Astrocyte of the cerebellum (primary cell): ENCODE measurements around the gene TNS1.

Experiments
- DNase-seq: peaks from one replicate; pipeline ENCODE4 v3.0.0-alpha.2; 2011; ENCODE audit warnings: low read depth
- H3K4me3 ChIP-seq: 2 replicates; pipeline ENCODE4 v1.5.1; 2011; ENCODE audit warnings: mild to moderate bottlenecking, low read depth, low read length, moderate library complexity
- CTCF ChIP-seq: IDR thresholded peaks from 2 replicates; pipeline ENCODE4 v1.5.1; 2012; ENCODE audit warnings: low read length, low read depth, moderate library complexity, mild to moderate bottlenecking; ENCODE audit errors: missing control alignments
- in situ Hi-C: cut with HindIII; loops from 2 replicates; pipeline ENCODE4 v1.10.0; 2017; ENCODE audit warnings: low sequenced_read_pairs

The TNS1 gene

DNA sequence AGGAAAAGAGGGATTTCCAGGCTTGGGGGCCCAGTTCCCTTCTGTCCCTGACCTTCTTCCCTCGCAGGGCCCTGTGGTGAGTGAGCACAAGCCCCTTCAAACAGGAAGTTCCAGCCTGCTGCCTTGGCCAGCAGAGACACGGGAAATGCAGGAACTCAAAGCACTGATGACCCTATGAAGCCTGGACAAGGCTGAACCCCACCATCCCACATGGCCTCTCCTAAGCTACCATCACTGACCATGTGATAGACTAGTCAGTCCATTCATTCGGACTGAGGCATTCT lies 196.4 kb downstream of the TNS1 start:
- DNase-seq = no peak
- no peak overlapping the region for H3K4me3 ChIP-seq
- no peak for TF ChIP-seq CTCF
- in situ Hi-C loops = loop anchor here (5.0 kb wide), 2 partner anchors 56 to 176 kb away; no protein-coding TSS in a partner anchor

DNA sequence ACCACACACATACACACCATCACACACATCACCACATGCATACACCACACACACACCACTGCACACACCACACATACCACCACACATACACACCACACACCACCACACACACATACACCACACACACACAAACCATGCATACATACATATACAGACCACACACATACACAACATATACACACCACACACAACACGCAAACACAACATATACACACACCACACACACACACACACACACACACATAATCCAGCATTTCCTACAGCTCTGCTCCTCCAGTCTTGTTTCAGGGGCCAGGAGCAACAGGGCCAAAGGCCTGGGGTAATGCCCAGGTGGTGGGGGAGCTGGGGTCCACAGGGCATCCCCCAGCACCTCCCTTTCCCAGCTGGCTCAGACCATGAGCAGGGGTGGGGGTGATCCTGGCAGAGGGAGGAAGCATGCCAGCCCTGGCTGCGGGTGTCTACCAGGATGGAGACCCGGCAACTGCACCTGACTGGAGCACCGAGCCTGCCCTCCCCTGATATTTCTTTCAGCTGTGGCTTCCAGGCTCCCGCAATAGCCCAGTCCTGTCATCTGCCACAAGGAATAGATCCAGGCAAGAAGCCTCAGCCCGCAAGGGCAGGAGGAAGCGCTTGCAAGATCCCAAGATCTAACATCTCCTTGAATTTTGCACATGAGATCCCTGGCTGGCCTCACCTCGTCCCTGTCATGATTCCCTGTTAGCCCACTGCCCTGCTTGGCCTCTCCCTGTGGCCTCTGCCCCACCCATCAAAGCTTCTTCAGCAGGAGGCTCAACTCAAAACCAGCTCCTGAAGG lies 196.9 kb downstream of the TNS1 start:
- H3K4me3 ChIP-seq = no peak overlapping the region
- TF ChIP-seq CTCF = no peak
- in situ Hi-C loops = loop anchor here (5.0 kb wide), 2 partner anchors 56 to 176 kb away; no protein-coding TSS in a partner anchor
- no peak for DNase-seq

DNA sequence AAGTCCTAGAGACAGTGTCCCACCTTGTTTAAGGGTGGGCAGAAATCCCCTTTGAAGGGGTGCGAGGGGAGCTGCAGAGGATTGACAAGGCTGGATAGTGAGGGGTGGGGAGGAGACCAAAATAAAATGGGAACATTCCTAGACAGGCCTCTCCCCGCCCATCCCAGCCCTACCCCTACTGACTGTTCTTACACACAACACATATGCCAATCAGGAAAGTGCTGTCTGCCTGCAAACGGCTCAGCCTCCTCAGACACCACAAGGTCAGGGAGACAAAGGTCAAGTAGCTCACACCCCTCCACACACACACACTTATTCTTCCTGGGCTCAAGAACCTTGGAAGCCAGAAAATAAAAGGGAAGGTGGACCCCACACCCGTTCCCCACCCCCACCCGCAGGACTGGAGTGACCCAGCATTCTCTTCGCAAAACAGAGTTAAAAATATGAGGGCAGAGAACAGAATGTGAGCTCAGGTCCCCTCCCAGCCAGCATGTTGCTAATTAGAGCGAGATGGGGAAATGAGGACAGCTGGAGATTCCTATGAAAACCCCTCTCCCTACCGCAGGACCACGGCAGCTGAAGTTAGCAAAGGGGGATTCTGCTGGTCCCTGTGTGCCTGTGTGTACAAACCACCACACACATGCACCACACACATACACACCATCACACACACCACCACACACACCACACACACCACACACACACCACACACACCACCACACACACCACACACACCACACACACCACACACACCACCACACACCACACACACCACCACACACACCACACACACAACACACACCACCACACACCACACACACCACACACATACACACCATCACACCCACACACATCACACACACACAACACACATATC lies 197.8 kb downstream of the TNS1 start:
- no peak for TF ChIP-seq CTCF
- in situ Hi-C loops = loop anchor here (5.0 kb wide), 2 partner anchors 57 to 177 kb away; no protein-coding TSS in a partner anchor
- H3K4me3 ChIP-seq = no peak overlapping the region
- no peak for DNase-seq

GRCh38 chr2:217804338-217804737 lies 198.5 kb downstream of the TNS1 start:
- in situ Hi-C loops = no loop called here
- no peak overlapping the region for H3K4me3 ChIP-seq
- DNase-seq = no peak
- no peak for TF ChIP-seq CTCF

DNA sequence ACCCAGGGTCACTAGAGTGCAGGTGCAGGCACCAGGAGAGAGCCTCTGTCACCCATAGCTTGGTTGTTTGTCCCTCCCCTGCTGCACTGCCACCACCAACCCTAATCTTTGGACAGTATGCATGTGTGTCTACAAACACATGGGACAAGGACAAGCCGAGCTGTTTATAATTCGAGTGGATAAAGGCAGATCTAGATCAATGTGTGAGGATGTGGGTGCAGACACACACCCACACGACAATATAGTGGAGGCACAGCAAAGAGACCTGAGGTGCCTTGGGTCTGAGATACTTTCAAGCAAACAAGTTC lies 199.2 kb downstream of the TNS1 start:
- H3K4me3 ChIP-seq = no peak overlapping the region
- in situ Hi-C loops = no loop called here
- no peak for DNase-seq
- TF ChIP-seq CTCF = no peak

GRCh38 chr2:217802876-217803652 lies 199.7 kb downstream of the TNS1 start:
- no peak for DNase-seq
- no peak for TF ChIP-seq CTCF
- no peak overlapping the region for H3K4me3 ChIP-seq
- in situ Hi-C loops = no loop called here
